LNCAP (cell line): ENCODE results near the gene FBXO44.

Experiments used
- CTCF ChIP-seq: fragments of 450-650 bp; IDR thresholded peaks from 2 replicates; pipeline ENCODE4 v1.5.1; 2017; ENCODE audit warnings: mild to moderate bottlenecking

Gene FBXO44

GRCh38 chr1:11654137-11654938, at the start of gene FBXO44, which contains the start of gene FBXO2:
FBXO44 (plus strand) TSS chr1:11654877; CDS start chr1:11655836, 959 bp downstream.
FBXO2 (minus strand) TSS chr1:11654429; CDS start chr1:11654340, 89 bp downstream.
- no peak for TF ChIP-seq CTCF

- no peak for TF ChIP-seq CTCF
These were observed 47.9 kb upstream of the FBXO44 start for GRCh38 chr1:11606775-11607174.

- no peak for TF ChIP-seq CTCF
These were observed 44.0 kb upstream of the FBXO44 start for GRCh38 chr1:11610629-11611180.

- no peak for TF ChIP-seq CTCF
These were observed 42.9 kb upstream of the FBXO44 start for GRCh38 chr1:11611638-11612327.

- TF ChIP-seq CTCF, result no peak
These were observed 41.3 kb upstream of the FBXO44 start for GRCh38 chr1:11613347-11613746.

- no peak for TF ChIP-seq CTCF
These were observed 39.6 kb upstream of the FBXO44 start for GRCh38 chr1:11615090-11615489.

- TF ChIP-seq CTCF, result no peak
These were observed 37.9 kb upstream of the FBXO44 start for GRCh38 chr1:11616766-11617165.
